NCI-H345 treated with DMSO at 0.1 percent for 48 hours (cell line): ENCODE measurements around the gene SPEN.
"Not testable (repeated sequence)": the region's sequence is repeated elsewhere in the genome, so short reads cannot be mapped to it uniquely, and the experiment has no call there.

Experiments
- DNase-seq: peaks from one replicate; lab custom pipeline; 2025; ENCODE audit not compliant: unreplicated experiment; lab: John Stamatoyannopoulos, UW

Gene SPEN

DNA sequence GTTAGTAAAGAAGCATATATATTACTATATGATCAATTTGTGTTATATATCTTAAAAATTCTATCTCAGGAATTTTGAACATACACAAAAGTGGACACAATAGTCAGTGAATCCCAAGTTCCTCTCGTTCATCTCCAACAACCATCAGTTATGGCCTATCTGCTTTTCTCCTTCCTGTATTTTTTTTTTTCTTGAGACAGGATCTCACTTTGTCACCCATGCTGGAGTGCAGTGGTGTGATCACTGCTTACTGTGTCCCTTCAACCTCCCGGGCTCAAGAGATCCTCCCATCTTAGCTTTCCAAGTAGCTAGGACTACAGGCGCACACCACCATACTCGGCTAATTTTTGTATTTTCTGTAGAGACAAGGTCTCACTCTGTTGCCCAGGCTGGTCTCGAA, 9.4 kb downstream of the SPEN start:
- DNase-seq, result no peak

GRCh38 chr1:15858069-15858670, 10.7 kb downstream of the SPEN start:
- no peak for DNase-seq

DNA sequence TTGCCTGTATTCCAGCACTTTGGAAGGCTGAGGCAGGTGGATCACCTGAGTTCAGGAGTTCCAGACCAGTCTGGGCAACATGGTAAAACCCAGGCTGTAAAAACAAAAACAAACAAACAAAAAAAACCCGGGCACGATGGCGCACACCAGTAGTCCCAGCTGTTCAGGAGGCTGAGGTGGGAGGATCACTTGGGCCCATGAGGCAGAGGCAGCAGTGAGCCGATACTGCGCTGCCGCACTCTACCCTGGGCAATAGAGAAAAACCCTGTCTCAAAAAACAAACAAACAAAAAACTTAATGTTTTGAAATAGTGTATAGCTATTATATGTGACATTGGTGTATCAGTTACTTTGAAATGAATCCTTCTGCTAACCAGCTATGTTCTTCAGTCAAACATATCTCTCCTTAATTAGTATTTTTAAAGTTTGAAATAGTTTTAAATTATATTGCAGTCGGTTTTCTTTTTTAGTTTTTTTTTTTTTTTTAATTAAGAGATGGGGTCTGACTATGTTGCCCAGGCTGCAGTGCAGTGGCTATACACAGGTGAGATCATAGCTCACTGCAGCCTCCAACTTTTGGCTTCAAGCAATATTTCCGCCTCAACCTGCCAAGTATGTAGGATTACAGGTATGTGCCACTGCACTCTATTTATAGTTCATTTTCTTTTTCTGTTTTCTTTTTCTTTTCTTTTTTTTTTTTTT, 11.3 kb downstream of the SPEN start:
- no peak for DNase-seq

GRCh38 chr1:15863156-15863901, 15.8 kb downstream of the SPEN start:
- no peak for DNase-seq

- no peak for DNase-seq
Measured at GRCh38 chr1:15866721-15867201, 19.3 kb downstream of the SPEN start.

DNA sequence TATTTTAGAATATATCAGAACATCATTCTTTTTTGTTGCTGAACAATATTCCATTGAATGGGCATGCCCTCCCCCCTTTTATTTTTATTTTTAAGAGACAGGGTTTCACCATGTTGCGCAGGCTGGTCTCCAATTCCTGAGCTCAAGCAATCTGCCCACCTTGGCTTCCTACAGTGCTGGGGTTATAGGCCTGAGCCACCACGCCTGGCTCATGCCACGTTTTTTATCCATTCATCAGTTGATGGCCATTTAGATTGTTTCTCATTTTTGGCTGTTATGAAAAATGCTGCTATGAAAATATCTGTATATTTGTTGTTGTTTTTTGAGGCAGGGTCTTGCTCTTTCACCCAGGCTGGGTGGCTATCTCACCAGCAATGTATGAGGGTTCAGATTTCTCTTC, 19.8 kb downstream of the SPEN start:
- no peak for DNase-seq

DNA sequence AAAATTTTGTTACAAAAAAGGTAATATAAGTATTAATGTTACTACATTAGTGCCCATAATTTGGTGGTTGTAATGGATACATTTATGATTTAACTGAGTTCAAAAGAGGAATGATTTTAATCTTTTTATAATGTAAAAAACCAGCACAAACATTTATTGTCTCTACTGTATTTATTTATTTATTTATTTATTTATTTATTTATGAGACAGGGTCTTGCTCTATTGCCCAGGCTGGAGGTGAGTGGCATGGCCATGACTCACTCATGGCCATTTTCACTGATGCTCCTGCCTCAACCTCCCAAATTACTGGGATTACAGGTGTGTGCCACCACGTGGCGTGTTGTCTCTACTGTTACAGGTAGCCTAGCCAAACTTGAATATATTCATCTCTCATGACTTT, 21.9 kb downstream of the SPEN start:
- DNase-seq, result no peak

DNA sequence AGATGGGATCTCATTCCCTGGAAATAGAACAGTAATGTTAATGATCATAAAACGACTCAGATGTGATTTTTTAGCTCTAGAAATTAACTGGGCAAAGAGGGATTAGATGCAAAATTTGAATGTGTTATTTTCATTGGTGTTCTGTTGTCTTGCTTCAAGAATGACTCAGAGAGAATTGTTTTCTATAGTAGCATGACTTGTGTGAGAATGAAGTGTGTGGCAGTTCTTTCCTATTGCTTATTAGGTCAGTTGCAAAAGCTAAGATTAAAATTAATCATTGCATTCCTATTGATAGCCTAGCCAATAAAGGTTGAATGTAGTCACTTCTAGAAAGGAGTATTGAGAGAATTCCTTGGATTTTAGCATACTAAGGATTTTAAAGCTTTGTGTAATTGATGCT, 22.9 kb downstream of the SPEN start:
- no peak for DNase-seq

- no peak for DNase-seq
Measured at GRCh38 chr1:15874471-15874870, 27.0 kb downstream of the SPEN start.

DNA sequence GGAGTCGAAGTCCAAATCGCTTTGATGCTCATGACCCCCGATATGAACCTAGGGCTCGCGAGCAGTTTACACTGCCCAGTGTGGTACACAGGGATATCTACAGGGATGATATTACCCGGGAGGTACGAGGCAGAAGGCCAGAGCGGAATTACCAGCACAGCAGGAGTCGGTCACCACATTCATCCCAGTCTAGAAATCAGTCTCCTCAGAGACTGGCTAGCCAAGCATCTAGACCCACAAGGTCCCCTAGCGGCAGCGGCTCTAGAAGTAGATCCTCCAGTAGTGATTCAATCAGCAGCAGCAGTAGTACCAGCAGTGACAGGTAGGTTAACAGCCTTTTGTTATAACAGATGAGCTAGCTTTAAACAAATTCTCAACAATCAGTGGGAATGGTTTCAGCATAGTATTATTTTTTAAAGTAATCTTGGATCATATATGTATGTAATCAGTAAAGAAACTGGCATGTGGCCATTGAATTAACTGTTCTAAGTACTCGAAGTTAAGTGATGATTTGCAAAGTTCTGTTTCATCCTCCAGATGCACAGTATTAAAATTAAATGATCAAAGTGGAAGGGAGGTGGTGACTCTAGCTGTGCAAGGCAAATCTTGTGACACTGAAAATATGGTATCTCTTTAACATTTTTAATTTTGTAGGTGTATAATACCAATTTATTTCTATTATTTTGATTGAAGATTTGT, 29.0 kb downstream of the SPEN start:
- DNase-seq, result no peak

GRCh38 chr1:15881961-15882360, 34.5 kb downstream of the SPEN start:
- DNase-seq, result no peak

- no peak for DNase-seq
Measured at GRCh38 chr1:15882665-15883064, 35.2 kb downstream of the SPEN start.

- DNase-seq, result no peak
Measured at GRCh38 chr1:15883326-15883725, 35.8 kb downstream of the SPEN start.

DNA sequence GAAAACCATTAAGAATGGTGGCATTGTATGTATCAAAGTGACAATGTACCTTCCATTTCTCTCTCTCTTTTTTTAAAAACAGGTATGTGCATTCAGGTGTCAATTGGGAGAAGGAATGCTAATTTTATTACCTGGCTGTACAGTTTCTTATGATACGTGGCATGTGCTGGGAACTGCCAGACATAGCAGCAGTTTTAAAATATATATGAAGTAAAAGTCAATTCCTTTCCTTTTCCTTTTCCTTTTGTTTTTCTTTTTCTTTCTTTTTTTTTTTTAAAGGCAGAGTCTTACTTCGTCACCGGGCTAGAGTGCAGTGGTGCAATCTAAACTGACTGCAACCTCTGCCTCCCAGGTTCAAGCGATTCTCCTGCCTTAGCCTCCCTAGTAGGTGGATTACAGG, 37.0 kb downstream of the SPEN start:
- no peak for DNase-seq

DNA sequence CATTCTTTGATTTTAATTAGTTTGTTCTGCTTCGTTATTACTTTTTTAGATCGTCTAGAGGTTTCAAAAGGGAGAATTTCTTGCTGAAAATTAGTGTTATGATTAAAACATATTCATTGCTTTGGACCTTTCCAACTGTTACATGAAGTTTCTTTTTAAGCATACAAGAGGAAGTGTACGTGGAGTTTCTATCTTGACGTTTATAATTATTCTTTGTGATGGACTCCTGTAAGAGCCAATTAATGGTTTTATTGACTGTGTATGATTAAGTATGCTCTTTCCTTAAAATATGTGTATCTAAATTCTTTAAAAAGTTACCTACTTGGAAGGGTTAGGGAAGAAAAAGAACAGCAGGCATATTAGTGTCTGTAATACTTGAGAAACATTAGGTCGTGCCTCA, 37.8 kb downstream of the SPEN start:
- no peak for DNase-seq

- peak; percentile 84 for DNase-seq
Measured at GRCh38 chr1:15885701-15886610, 38.4 kb downstream of the SPEN start.

DNA sequence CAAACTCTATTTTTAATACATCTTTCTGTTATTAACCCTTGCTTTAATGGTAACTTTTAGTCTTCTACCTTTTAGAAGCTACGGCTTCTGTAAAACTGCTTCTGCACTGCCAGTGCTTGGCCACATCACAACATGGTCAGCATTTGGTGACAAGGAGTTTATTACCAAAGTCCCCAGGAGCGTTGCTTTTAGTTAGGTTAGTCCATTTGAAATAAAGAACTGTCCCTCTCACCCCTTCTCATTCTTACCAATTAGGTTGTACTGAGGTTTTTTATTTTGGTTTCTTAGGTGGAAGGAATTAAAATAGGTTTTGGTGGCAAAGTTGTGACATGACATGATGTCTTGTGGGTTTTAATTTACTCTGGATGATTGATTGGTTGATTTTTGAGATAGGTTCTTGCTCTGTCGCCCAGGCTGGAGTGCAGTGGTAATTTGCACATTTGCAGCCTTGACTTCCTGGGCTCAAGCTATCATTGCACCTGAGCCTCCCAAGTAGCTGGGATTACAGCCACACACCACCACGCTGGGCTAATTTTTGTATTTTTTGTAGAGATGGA, 39.2 kb downstream of the SPEN start:
- DNase-seq, result no peak

- DNase-seq, result not testable (repeated sequence)
Measured at GRCh38 chr1:15892857-15893599, 45.5 kb downstream of the SPEN start.

DNA sequence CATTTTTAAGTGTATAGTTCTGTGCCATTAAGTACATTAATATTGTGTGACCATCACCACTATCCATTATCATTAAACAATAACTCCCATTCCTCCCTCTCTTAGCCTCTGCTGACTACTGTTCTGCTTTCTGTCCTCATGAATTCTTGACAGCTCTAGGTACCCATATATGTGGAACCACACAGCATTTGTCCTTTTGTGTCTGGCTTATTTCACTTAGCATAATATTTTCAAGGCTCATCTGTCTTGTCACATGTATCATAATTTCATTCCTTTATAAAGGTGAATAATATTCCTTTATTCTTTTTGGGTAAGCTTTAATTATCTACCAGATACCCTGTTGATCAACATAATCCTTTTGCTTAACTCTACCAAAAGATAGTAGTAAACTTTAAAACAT, 47.7 kb downstream of the SPEN start:
- DNase-seq, result no peak
